ENCODE results near the gene NCR3LG1. TPM values are rescaled to one million over a fixed set of nuclear protein-coding genes. Genes with fewer than 3 reads are reported as not detected.
"Not testable (repeated sequence)": the region's sequence is repeated elsewhere in the genome, so short reads cannot be mapped to it uniquely, and the experiment has no call there.

NCR3LG1 gene
- total RNA-seq, 1 donor from 2014 or later, result 0.39 TPM

- peaks cover 7% of the 10 kb centered on the region for H3K27me3 ChIP-seq
- Mint-ChIP-seq H3K27me3 (ENCODE audit: insufficient read depth, low read depth) (peaks cover 6% of the 10 kb centered on the region), H3K36me3 (no peaks in the 10 kb centered on the region), H3K4me3 (no peak overlapping the region), H3K9me3 (no peaks in the 10 kb centered on the region), H3K4me1 (peaks cover 10% of the 10 kb centered on the region), H3K27ac (no peak overlapping the region)
- H3K79me2 ChIP-seq (ENCODE audit: low read depth), result no peaks in the 10 kb centered on the region
- H3K4me1 ChIP-seq, result peaks cover 21% of the 10 kb centered on the region
- peak overlapping the region; percentile 17 for H2AFZ ChIP-seq (replicated peaks)
- TF ChIP-seq CTCF (IDR thresholded peaks at IDR 0.05) (no peak), EZH2 (IDR thresholded peaks at IDR 0.05) (no peak), EZH2phosphoT487 (IDR thresholded peaks at IDR 0.05) (no peak)
- H3K27ac ChIP-seq, result no peak overlapping the region
- no peak overlapping the region for H3K4me2 ChIP-seq
- no peak for DNase-seq (ENCODE audit: low spot score)
- H4K20me1 ChIP-seq (ENCODE audit: low read depth), result no peaks in the 10 kb centered on the region
- no peaks in the 10 kb centered on the region for H3K9me3 ChIP-seq (ENCODE audit: low read depth)
- H3K9ac ChIP-seq, result no peak overlapping the region
- no peaks in the 10 kb centered on the region for H3F3A ChIP-seq (ENCODE audit: low read depth)
- H3K36me3 ChIP-seq, result no peaks in the 10 kb centered on the region
- H3K4me3 ChIP-seq, result no peak overlapping the region
Observed at GRCh38 chr11:17421781-17422180, 70.2 kb downstream of the NCR3LG1 start.

- no peak for TF ChIP-seq CTCF (IDR thresholded peaks at IDR 0.05)
- TF ChIP-seq EZH2phosphoT487 (IDR thresholded peaks at IDR 0.05), result no peak
- TF ChIP-seq EZH2 (IDR thresholded peaks at IDR 0.05), result no peak
- H3K9me3 ChIP-seq (ENCODE audit: low read depth), result no peaks in the 10 kb centered on the region
- Mint-ChIP-seq H3K36me3 (no peaks in the 10 kb centered on the region), H3K4me1 (peaks cover 4% of the 10 kb centered on the region), H3K9me3 (no peaks in the 10 kb centered on the region), H3K27me3 (ENCODE audit: insufficient read depth, low read depth) (peaks cover 6% of the 10 kb centered on the region), H3K4me3 (no peak overlapping the region), H3K27ac (no peak overlapping the region)
- peaks cover 16% of the 10 kb centered on the region for H3K4me1 ChIP-seq
- no peaks in the 10 kb centered on the region for H4K20me1 ChIP-seq (ENCODE audit: low read depth)
- H3K36me3 ChIP-seq, result no peaks in the 10 kb centered on the region
- H3K79me2 ChIP-seq (ENCODE audit: low read depth), result no peaks in the 10 kb centered on the region
- H3K4me3 ChIP-seq, result no peak overlapping the region
- no peak overlapping the region for H2AFZ ChIP-seq (replicated peaks)
- H3F3A ChIP-seq (ENCODE audit: low read depth), result no peaks in the 10 kb centered on the region
- H3K27ac ChIP-seq, result no peak overlapping the region
- no peak overlapping the region for H3K4me2 ChIP-seq
- H3K9ac ChIP-seq, result no peak overlapping the region
- H3K27me3 ChIP-seq, result peaks cover 6% of the 10 kb centered on the region
- no peak for DNase-seq (ENCODE audit: low spot score)
Observed at GRCh38 chr11:17423533-17424310, 72.1 kb downstream of the NCR3LG1 start.

GRCh38 chr11:17426233-17426632 lies 74.6 kb downstream of the NCR3LG1 start:
- H2AFZ ChIP-seq (replicated peaks); H3F3A ChIP-seq (ENCODE audit: low read depth); H3K4me3 ChIP-seq; H3K4me2 ChIP-seq; H3K79me2 ChIP-seq (ENCODE audit: low read depth); H4K20me1 ChIP-seq (ENCODE audit: low read depth); H3K9me3 ChIP-seq (ENCODE audit: low read depth); H3K4me1 ChIP-seq; DNase-seq (ENCODE audit: low spot score); H3K27me3 ChIP-seq; H3K4me1 Mint-ChIP-seq; H3K36me3 Mint-ChIP-seq; H3K9ac ChIP-seq; H3K27me3 Mint-ChIP-seq (ENCODE audit: insufficient read depth, low read depth); H3K27ac ChIP-seq; H3K9me3 Mint-ChIP-seq; H3K27ac Mint-ChIP-seq; H3K4me3 Mint-ChIP-seq; H3K36me3 ChIP-seq: not testable (repeated sequence)

Other genes starting within 250 kb of the NCR3LG1 start
- gene PIK3C2A, start 143.8 kb upstream of the NCR3LG1 start, total RNA-seq (ENCODE audit: low replicate concordance), result 68.2 and 104 TPM in 2 replicates
- 43.5 and 80.1 TPM in 2 replicates for gene NUCB2, start 75.1 kb upstream of the NCR3LG1 start, total RNA-seq (ENCODE audit: low replicate concordance)
- gene KCNJ11, start 36.9 kb downstream of the NCR3LG1 start, total RNA-seq (ENCODE audit: low replicate concordance), result 1.9 and 5.0 TPM in 2 replicates
- 0.32 and 4.2 TPM in 2 replicates for gene ABCC8, start 125.0 kb downstream of the NCR3LG1 start, total RNA-seq (ENCODE audit: low replicate concordance)
- gene USH1C, start 192.6 kb downstream of the NCR3LG1 start, total RNA-seq (ENCODE audit: low replicate concordance), result 0.24 and 0.56 TPM in 2 replicates
- 0.34 and 42.1 TPM in 2 replicates for gene OTOG, start 195.5 kb downstream of the NCR3LG1 start, total RNA-seq (ENCODE audit: low replicate concordance)

All from neural progenitor cell (in vitro differentiated cells).